M059J (cell line): Measurements from ENCODE around the gene ACAA1. TPM values are rescaled to one million over a fixed set of nuclear protein-coding genes. Genes with fewer than 3 reads are reported as not detected.
A peak's percentile ranks its signal among the peaks of the same experiment; 100 is the strongest.

Experiments used
- DNase-seq: peaks from one replicate; pipeline ENCODE4 v3.0.0-alpha.2; 2012; ENCODE audit warnings: low read depth
- total RNA-seq: library from RNA; depleted of rRNA; stranded (reverse); fragments of >200 nt; shearing (Covaris generic); gene quantifications from 2 replicates; pipeline ENCODE4 v1.2.3, GENCODE V29; 2014

ACAA1 gene
- total RNA-seq, 1 experiment from 2014 or later = 13.2 TPM

- DNase-seq = no peak
These were observed 16.9 kb downstream of the ACAA1 start for GRCh38 chr3:38119821-38120692.

DNA sequence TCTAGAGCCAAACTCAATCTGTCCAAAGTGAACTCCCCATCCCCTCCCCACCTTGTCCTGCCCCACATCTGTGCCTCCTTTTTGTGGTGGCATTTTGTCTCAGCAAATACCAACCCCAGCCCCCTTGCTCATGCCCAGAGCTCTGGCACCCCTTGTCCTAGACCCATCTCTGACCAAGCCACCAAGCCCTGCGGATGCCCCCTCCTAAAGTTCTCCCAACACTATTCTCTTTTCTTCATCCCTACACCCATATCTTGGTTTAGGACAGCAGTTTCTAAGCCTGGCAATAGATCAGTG, 17.7 kb downstream of the ACAA1 start:
- DNase-seq = no peak

DNA sequence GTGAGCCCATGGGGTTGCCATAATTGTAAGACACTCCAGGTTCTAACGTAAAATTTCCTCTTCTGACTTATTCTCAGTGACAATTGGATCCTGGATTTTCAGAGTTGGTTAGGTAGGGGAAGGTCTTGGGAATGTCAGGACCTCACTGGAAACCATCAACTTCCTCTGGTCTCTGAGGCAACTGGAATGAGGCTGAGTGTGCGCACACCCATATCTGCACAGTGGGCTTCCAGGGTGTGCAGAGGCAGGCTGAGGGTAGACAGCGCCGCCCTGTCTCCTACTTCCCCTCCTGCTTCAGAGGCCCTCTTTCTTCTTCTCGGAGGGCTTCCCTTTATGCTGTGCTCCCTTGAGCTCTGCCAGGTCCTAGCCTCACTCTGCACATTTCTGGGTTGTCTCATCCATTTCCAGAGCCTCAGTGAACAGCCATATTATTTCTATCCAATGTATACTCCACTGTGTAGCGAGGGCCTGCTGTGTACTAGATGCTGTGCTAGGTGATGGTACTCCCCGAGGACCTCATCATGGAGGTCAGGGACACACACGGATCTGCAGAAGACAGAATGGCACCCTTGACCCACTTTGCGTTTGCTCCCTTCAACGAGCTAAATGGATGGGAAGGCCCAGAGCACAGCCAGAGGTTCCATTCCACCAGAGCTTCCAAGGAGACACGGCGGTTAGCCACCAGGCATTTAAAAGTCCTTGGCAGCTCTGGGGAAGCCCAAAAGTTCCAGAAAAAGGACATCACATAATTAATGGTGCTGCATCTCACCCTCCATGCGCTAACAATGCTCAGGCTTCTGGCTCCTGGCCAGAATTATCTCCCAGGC, 18.3 kb downstream of the ACAA1 start:
- DNase-seq = no peak

- DNase-seq = peak; percentile 42
These were observed 19.0 kb downstream of the ACAA1 start for GRCh38 chr3:38117748-38118420.

- DNase-seq = peak; percentile 46
These were observed 19.7 kb downstream of the ACAA1 start for GRCh38 chr3:38117163-38117716.

DNA sequence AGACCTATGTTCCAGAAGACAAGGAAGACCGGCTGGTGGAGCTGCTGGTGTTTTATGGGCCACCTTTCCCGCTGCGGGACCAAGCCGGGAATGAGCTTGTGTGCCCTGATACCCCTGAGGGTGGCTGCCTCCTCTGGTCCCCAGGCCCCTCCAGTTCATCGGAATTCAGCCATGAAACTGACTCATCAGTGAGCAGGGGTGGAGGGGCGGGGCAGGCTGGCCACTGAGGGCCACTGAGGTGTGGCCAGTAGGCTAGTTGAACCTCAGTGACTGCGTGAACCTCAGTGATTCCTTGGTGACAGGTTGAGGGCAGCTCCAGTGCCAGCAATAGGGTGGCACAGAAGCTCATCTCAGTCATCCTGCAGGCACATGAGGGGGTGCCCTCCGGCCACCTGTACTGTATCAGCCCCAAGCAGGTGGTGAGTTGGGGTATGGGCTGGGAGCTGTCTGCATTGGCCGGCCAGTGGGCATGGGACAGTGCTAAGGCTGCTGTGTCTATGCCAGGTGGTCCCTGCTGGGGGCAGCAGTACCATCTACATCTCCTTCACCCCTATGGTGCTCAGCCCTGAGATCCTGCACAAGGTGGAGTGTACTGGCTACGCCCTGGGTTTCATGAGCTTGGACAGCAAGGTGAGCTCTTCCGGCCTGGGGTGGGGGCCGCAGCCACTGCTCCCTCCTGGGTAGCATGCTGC, 20.3 kb downstream of the ACAA1 start:
- DNase-seq = peak; percentile 10

- DNase-seq = no peak
These were observed 21.1 kb downstream of the ACAA1 start for GRCh38 chr3:38115645-38116427.

GRCh38 chr3:38114875-38115644, 21.9 kb downstream of the ACAA1 start:
- DNase-seq = no peak

DNA sequence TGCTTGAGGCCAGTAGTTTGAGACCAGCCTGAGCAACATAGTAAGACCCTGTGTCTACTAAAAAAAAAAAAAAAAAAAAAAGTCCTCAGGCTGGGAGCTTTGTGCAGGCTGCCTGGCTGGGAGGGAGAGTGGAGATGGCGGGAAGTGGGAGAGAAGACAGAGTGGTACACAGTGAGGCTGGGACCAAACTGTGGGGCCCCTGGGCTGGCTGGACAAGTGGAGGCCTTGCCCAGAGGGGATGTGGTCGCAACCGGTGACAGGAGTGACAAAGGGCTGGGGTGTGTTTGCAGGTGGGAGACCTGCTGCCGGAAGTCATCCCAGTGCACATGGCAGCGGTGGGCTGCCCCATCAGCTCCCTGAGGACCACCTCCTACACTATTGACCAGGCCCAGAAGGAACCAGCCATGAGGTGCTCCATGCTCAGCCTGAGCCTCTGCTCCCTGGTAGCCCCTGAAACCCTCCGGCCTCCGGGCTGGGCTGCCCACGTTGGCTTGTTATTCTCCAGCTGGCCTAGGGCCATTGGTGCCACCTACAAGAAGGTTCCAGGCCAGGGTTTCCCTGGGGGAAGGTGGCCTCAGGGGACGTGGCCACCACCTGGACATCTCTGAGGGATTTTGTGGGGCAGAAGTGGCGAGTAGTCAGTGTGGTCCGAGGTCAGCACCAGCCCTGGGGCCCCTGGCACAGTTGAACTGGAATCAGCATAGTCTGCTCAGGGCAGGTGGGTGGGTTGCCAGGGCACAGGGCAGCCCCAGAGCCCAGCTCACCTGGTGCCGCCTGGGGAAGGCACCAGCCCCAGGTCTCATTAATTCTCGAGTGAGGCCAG, 22.7 kb downstream of the ACAA1 start:
- DNase-seq = no peak

DNA sequence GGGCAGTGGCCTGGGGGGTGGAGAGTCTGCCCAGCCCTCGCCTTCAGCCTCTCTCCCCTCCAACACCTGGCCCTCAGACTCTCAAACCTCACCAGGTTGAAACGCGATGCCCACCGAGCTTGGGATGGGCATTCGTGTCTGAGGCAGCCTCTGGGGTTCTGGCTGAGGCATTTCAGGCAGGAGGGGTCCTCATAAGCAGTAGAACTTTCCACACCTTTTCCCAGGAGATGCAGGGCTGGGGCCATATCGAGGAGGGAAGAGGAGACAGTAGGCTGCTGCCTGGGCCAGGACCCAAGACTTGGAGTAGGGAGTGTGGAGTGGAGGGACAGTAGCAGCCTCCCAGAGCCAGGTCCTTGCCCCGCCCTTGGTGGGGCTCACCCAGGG, 24.6 kb downstream of the ACAA1 start:
- DNase-seq = no peak

DNA sequence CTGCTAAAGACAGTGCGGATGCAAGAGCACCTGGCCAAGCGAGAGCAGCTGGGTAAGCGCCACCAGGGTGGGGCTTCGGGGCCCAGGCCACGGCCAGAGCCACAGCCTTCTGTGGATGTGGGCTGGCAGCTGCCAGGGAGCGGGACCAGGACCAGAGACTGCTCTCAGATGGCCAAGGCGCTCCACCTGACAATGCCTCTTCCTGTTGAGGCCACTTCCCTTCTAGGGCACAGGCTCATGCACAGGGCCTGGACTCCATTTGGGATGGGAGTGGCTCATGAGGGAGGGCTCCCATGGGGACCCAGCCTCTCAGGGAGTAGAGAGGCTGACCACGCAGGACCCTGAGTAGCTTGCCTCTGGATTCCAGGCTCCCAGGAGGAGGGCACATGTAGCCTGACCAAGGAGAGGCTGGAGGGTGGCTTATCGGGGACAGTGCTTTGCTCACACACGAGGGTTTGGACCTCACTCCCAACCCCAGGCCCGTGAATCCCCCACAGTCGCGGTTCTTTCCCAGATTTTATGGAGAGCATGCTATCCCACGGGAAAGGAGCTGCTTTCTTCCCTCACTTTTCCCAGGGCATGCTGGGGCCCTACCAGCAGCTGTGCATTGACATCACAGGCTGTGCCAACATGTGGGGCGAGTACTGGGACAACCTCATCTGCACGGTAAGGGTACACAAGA, 25.1 kb downstream of the ACAA1 start:
- DNase-seq = no peak

- no peak for DNase-seq
These were observed 25.7 kb downstream of the ACAA1 start for GRCh38 chr3:38111201-38111600.

- no peak for DNase-seq
These were observed 26.4 kb downstream of the ACAA1 start for GRCh38 chr3:38110314-38111050.

DNA sequence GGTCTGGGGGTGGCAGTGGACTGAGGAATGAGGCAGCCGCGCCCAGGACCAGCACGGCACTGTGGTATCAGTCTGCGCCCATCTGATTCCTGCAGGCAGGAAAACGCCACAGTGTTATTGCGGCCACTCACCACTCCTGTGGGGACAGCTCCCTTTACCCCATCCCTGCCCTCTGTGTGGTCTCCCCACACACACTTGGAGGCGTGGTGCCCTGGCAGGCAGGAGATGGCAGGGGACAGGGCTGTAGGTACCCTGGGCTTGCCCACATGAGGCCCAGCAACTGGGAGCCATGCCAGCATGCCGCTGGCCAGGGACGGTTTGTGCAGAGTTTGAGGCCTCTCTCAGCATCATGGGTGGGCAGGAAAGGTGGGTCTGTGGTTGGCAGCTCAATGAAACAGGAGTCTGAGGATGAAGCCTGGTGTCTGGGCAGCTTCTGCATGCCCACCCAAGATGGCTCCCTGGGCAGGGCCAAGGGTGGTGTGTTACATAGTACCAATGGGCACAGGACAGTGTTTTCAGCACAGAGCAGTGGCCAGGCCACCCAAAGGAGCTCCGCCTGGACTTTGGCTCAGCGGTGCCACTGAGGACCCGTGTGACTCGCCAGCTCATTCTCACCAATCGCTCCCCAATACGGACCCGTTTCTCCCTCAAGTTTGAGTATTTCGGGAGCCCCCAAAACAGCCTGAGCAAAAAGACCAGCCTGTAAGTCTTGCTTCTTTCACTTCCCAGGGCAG, 27.2 kb downstream of the ACAA1 start:
- no peak for DNase-seq

DNA sequence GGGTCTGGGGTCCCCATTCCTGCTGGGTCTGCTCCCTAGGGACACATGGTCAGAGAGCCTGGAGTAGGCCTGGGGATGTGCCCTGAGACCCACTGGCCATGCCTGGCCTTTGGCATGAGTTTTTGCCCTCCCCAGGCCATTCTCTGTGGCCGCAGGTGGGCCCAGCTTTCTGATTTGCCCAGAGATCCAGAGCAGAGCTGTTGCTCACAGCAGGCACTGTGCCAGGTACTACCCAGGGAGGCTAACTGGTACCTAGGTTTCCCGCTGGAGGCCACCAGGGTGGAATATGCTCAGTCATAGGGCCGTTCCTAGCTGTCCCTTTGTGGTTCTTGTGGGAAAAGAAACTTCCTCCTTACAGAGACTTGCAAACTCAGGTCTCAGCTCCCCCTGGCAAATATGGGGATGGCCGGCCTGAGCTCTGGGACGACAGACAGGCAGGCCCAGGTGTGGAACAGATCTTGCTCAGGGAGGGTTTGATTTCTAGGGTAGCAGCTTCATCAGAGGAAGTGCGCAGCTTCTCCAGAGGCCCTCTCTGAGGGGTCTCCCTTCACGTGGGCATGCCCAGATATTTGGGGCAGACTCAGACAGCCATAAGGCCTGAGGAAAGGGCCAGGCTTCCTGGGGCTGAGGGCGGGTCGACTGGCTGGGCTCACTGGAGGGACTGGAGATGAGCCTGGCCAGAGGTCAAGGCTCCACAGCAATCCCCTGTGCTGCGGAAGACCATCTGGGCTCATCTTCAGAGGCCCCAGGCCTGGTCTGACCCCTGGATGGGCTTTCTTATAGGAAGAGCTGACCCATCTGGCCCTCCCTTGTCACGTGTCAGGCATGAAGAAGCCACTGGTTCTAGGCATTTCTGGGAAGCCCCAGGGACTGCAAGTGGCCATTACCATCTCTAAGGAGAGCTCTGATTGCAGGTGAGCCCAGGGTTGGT, 28.0 kb downstream of the ACAA1 start:
- DNase-seq = peak; percentile 11
